ENCODE measurements around the gene B4GALT2. TPM values are rescaled to one million over a fixed set of nuclear protein-coding genes. Genes with fewer than 3 reads are reported as not detected.

B4GALT2 gene
- total and polyA plus RNA-seq, 9 of the 15 experiments (the other 6 are each of a cell fraction or from before 2014, with no cell fraction given) = 1.3 to 86.8 (median 43.8) TPM

DNA sequence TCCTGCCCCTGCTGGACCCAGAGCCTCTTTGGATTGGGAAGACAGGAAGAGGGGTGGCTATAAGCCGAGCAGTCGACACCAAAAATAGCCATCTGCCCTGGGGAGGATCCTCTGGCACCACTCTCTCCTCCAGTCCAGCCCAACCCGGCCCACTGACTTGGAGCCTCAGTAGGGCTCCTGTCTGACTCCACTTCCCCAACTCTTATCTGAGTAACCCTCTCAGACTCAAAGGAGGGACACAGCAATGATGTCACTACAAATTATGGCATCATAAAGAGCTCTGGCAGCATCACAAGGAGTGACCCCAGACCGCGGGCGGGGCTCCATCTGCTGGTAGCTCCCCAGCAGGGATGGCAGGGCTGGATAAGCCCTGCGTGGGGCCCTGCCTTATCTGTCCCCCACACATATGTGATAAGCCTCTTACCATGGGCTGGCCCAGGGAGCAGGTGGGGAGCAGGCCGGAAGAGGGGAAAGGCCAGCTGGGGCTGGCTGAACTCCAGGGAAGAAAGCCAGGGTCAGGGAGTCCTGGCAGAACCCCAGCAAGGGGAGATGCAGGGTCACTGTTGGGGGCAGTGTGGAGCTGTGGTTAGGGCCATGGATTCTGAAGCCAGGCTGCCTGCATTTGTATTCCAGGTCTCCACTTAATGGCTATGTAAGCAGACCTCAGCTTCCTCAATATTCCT lies 56.9 kb downstream of the B4GALT2 start (continued):
- TF ChIP-seq, protein P1, sequence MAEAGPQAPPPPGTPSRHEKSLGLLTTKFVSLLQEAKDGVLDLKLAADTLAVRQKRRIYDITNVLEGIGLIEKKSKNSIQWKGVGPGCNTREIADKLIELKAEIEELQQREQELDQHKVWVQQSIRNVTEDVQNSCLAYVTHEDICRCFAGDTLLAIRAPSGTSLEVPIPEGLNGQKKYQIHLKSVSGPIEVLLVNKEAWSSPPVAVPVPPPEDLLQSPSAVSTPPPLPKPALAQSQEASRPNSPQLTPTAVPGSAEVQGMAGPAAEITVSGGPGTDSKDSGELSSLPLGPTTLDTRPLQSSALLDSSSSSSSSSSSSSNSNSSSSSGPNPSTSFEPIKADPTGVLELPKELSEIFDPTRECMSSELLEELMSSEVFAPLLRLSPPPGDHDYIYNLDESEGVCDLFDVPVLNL (CRISPR knock-in tag; IDR thresholded peaks at IDR 0.05; ENCODE audit: low read depth) = peak; percentile 53; the same call in 1 of the 2 replicates
- TF ChIP-seq TBL1XR1 (IDR thresholded peaks at IDR 0.05; ENCODE audit: low read length in 2 of 2) (peak; percentile 100), PHTF2 (CRISPR knock-in tag; IDR thresholded peaks at IDR 0.05) (no peak), E4F1 (CRISPR knock-in tag; IDR thresholded peaks at IDR 0.05; ENCODE audit: borderline replicate concordance) (no peak; the same call in 1 of the 2 replicates), NCOA2 (IDR thresholded peaks at IDR 0.05; ENCODE audit: partially characterized antibody in 2 of 2) (no peak), XRCC4 (IDR thresholded peaks at IDR 0.05; ENCODE audit: extremely low read depth, insufficient read depth, insufficient read length) (no peak), KLF10 (CRISPR knock-in tag; IDR thresholded peaks at IDR 0.05) (no peak), SMARCE1 (IDR thresholded peaks at IDR 0.05) (peak; percentile 99), PRMT5 (CRISPR knock-in tag; IDR thresholded peaks at IDR 0.05) (no peak), GATA2 (CRISPR knock-in tag; IDR thresholded peaks at IDR 0.05) (peak; percentile 100), GTF2E2 (tag; IDR thresholded peaks at IDR 0.05) (no peak; the same call in 1 of the 2 replicates), STAG1 (CRISPR knock-in tag; IDR thresholded peaks at IDR 0.05; ENCODE audit: borderline replicate concordance) (no peak), GATAD2A (IDR thresholded peaks at IDR 0.05) (peak; percentile 99), MCM5 (IDR thresholded peaks at IDR 0.05; ENCODE audit: low read depth) (no peak), ZNF75A (CRISPR knock-in tag; IDR thresholded peaks at IDR 0.05) (peak; percentile 76; the same call in 1 of the 2 replicates)
- TF ChIP-seq, protein P2, sequence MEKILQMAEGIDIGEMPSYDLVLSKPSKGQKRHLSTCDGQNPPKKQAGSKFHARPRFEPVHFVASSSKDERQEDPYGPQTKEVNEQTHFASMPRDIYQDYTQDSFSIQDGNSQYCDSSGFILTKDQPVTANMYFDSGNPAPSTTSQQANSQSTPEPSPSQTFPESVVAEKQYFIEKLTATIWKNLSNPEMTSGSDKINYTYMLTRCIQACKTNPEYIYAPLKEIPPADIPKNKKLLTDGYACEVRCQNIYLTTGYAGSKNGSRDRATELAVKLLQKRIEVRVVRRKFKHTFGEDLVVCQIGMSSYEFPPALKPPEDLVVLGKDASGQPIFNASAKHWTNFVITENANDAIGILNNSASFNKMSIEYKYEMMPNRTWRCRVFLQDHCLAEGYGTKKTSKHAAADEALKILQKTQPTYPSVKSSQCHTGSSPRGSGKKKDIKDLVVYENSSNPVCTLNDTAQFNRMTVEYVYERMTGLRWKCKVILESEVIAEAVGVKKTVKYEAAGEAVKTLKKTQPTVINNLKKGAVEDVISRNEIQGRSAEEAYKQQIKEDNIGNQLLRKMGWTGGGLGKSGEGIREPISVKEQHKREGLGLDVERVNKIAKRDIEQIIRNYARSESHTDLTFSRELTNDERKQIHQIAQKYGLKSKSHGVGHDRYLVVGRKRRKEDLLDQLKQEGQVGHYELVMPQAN (IDR thresholded peaks at IDR 0.05; ENCODE audit: borderline replicate concordance) = no peak
- TF ChIP-seq, protein P3, sequence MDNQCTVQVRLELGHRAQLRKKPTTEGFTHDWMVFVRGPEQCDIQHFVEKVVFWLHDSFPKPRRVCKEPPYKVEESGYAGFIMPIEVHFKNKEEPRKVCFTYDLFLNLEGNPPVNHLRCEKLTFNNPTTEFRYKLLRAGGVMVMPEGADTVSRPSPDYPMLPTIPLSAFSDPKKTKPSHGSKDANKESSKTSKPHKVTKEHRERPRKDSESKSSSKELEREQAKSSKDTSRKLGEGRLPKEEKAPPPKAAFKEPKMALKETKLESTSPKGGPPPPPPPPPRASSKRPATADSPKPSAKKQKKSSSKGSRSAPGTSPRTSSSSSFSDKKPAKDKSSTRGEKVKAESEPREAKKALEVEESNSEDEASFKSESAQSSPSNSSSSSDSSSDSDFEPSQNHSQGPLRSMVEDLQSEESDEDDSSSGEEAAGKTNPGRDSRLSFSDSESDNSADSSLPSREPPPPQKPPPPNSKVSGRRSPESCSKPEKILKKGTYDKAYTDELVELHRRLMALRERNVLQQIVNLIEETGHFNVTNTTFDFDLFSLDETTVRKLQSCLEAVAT (IDR thresholded peaks at IDR 0.05) = peak; percentile 79 to 92; a peak in 3 of 4 replicates
- TF ChIP-seq, protein P4, sequence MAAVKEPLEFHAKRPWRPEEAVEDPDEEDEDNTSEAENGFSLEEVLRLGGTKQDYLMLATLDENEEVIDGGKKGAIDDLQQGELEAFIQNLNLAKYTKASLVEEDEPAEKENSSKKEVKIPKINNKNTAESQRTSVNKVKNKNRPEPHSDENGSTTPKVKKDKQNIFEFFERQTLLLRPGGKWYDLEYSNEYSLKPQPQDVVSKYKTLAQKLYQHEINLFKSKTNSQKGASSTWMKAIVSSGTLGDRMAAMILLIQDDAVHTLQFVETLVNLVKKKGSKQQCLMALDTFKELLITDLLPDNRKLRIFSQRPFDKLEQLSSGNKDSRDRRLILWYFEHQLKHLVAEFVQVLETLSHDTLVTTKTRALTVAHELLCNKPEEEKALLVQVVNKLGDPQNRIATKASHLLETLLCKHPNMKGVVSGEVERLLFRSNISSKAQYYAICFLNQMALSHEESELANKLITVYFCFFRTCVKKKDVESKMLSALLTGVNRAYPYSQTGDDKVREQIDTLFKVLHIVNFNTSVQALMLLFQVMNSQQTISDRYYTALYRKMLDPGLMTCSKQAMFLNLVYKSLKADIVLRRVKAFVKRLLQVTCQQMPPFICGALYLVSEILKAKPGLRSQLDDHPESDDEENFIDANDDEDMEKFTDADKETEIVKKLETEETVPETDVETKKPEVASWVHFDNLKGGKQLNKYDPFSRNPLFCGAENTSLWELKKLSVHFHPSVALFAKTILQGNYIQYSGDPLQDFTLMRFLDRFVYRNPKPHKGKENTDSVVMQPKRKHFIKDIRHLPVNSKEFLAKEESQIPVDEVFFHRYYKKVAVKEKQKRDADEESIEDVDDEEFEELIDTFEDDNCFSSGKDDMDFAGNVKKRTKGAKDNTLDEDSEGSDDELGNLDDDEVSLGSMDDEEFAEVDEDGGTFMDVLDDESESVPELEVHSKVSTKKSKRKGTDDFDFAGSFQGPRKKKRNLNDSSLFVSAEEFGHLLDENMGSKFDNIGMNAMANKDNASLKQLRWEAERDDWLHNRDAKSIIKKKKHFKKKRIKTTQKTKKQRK (IDR thresholded peaks at IDR 0.05; ENCODE audit: borderline replicate concordance, low read depth, low read length) = no peak

All from K562 (cell line).